HepG2 (cell line): Measurements from ENCODE around the gene CTNND1. TPM values are rescaled to one million over a fixed set of nuclear protein-coding genes. Genes with fewer than 3 reads are reported as not detected.
A peak's percentile ranks its signal among the peaks of the same experiment; 100 is the strongest.

Source experiments
- ATAC-seq: fragments of 200-7000 bp; cut with Tn5 transposase; 3 replicates; pipeline ENCODE4 v1.9.1; 2020; ENCODE audit warnings: mild to moderate bottlenecking, moderate library complexity
- BruUV-seq: library from RNA; stranded (reverse); fragments of 400-500 nt; replicated peaks from 2 replicates; lab custom pipeline; 2021; lab: Mats Ljungman, UMichigan
- CTCF ChIA-PET: fragments of 300-600 bp; formaldehyde crosslinking; extraction: SDS; loops from one replicate; lab custom pipeline; 2021; ENCODE audit warnings: low total read pairs, inconsistent platforms, low intra/inter-chr PET ratio; lab: Yijun Ruan, JAX
- POLR2A ChIA-PET: fragments of 350-600 bp; sonication (Branson Sonifier 250); formaldehyde crosslinking; loops from one replicate; lab custom pipeline; 2020; ENCODE audit warnings: antibody characterized with exemption, inconsistent platforms; lab: Yijun Ruan, JAX
- DNase-seq: peaks from one replicate; pipeline ENCODE4 v3.0.0-alpha.2; 2015; ENCODE audit warnings: low spot score
- FAIRE-seq: peaks from 3 replicates; lab custom pipeline; 2011; peaks lifted over from hg19 to GRCh38; lab: Jason Lieb, UNC
- H2AFZ ChIP-seq: one replicate; pipeline ENCODE4 v1.6.1; 2011; ENCODE audit warnings: low read length, inconsistent platforms
- H3K27ac ChIP-seq: fragments of 300-600 bp; 3 replicates; pipeline ENCODE4 v1.8.0; 2011; ENCODE audit warnings: mixed run types, mild to moderate bottlenecking, mixed read lengths, low read length, inconsistent platforms; ENCODE audit not compliant: insufficient read depth; ENCODE audit errors: extremely low read length
- H3K27me3 ChIP-seq, 2 experiments: fragments of 200-600 bp in 1 of 2; 2 replicates in 1 of 2; 3 replicates in 1 of 2; pipeline versions ENCODE4 v1.6.0 to v1.8.0; 2011; ENCODE audit warnings: low read length in 2 of 2, mild to moderate bottlenecking in 2 of 2, moderate library complexity in 2 of 2, inconsistent platforms in 1 of 2; ENCODE audit not compliant: insufficient read depth in 2 of 2, control insufficient read depth in 1 of 2
- H3K36me3 ChIP-seq, 2 experiments: fragments of 200-600 bp in 1 of 2; replicated peaks in 1 of 2; 2 replicates in 1 of 2; 3 replicates in 1 of 2; pipeline versions ENCODE4 v1.5.1 to v1.8.0; 2011; ENCODE audit warnings: low read length in 2 of 2, inconsistent platforms in 1 of 2; ENCODE audit not compliant: insufficient read depth in 2 of 2, control insufficient read depth in 1 of 2
- H3K4me1 ChIP-seq: 2 replicates; pipeline ENCODE4 v1.5.1; 2012; ENCODE audit warnings: low read length, inconsistent platforms; ENCODE audit not compliant: insufficient read depth
- H3K4me2 ChIP-seq: 2 replicates; pipeline ENCODE4 v1.6.0; 2011; ENCODE audit warnings: low read depth, low read length, inconsistent platforms
- H3K4me3 ChIP-seq, 3 experiments: fragments of 200-600 bp in 1 of 3; sonication (generic), shearing (Covaris generic) in 1 of 3; replicated peaks in 1 of 3; 2 replicates each; pipeline ENCODE4 v1.5.1; 2011 to 2016; ENCODE audit warnings: low read length in 3 of 3, inconsistent platforms in 2 of 3, low read depth in 2 of 3, mild to moderate bottlenecking in 2 of 3, control low read depth in 1 of 3, mixed read lengths in 1 of 3; ENCODE audit not compliant: insufficient read depth in 1 of 3
- H3K79me2 ChIP-seq: one replicate; pipeline ENCODE4 v1.6.1; 2011; ENCODE audit warnings: low read length, inconsistent platforms; ENCODE audit not compliant: insufficient read depth
- H3K9ac ChIP-seq: 2 replicates; pipeline ENCODE4 v1.6.0; 2011; ENCODE audit warnings: mild to moderate bottlenecking, low read depth, low read length, inconsistent platforms; ENCODE audit not compliant: insufficient read depth
- H3K9me3 ChIP-seq: 2 replicates; pipeline ENCODE4 v1.5.1; 2012; ENCODE audit warnings: mild to moderate bottlenecking, low read length
- H4K20me1 ChIP-seq: 2 replicates; pipeline ENCODE4 v1.6.0; 2011; ENCODE audit warnings: inconsistent platforms, mild to moderate bottlenecking, low read length, moderate library complexity; ENCODE audit not compliant: insufficient read depth
- AKAP8 ChIP-seq: sonication (generic); formaldehyde crosslinking; IDR thresholded peaks from 2 replicates; pipeline ENCODE4 v1.5.1; 2020; ENCODE audit warnings: mild to moderate bottlenecking, missing genetic modification reagents
- ASH2L ChIP-seq: fragments of 300-600, 200-600 bp; sonication (generic); IDR thresholded peaks from 2 replicates; pipeline ENCODE4 v1.7.0; 2017; ENCODE audit warnings: low read depth, mild to moderate bottlenecking, moderate library complexity, mixed read lengths, low read length; ENCODE audit not compliant: insufficient read length
- HMG20A ChIP-seq: IDR thresholded peaks from 2 replicates; pipeline ENCODE4 v1.6.1; 2016; ENCODE audit warnings: borderline replicate concordance
- JUNB ChIP-seq: sonication (generic); formaldehyde crosslinking; IDR thresholded peaks from 2 replicates; pipeline ENCODE4 v1.8.0; 2022; ENCODE audit warnings: missing genetic modification reagents, mild to moderate bottlenecking, borderline replicate concordance
- NPAS2 ChIP-seq: sonication (generic); formaldehyde crosslinking; IDR thresholded peaks from 2 replicates; pipeline ENCODE4 v1.8.0; 2022; ENCODE audit warnings: mild to moderate bottlenecking, missing genetic modification reagents, borderline replicate concordance
- RBM22 ChIP-seq: fragments of 200-400 bp; formaldehyde crosslinking; optimal IDR thresholded peaks from 2 replicates; pipeline ENCODE3; 2017; ENCODE audit warnings: mild to moderate bottlenecking, low read length, moderate library complexity
- ZNF10 ChIP-seq: sonication (generic); formaldehyde crosslinking; IDR thresholded peaks from 2 replicates; pipeline ENCODE4 v1.4.0; 2020; ENCODE audit warnings: mild to moderate bottlenecking, low read depth, missing genetic modification reagents, borderline replicate concordance
- ZNF124 ChIP-seq: sonication (generic); formaldehyde crosslinking; IDR thresholded peaks from 2 replicates; pipeline ENCODE4 v1.4.0; 2020; ENCODE audit warnings: missing genetic modification reagents
- ZNF251 ChIP-seq: sonication (generic); formaldehyde crosslinking; IDR thresholded peaks from 2 replicates; pipeline ENCODE4 v1.9.0; 2021; ENCODE audit warnings: mild to moderate bottlenecking, missing genetic modification reagents
- WGBS: methylation state at CpG from one replicate; pipeline ENCODE4 v1.1.6; 2017; ENCODE audit warnings: low lambda C conversion rate; 5-methylcytosine and 5-hydroxymethylcytosine counted together
- in situ Hi-C: cut with HindIII; loops from 2 replicates; pipeline ENCODE4 v1.10.0; 2017; ENCODE audit warnings: low pct_unique_long_range_greater_than_20kb; ENCODE audit not compliant: extremely low pct_ligation_motif_present
- intact Hi-C: fragments of 100-400 bp; cut with micrococcal nuclease; formaldehyde crosslinking; loops from one replicate; pipeline ENCODE4 v1.10.0; 2022; ENCODE audit not compliant: unreplicated experiment
- polyA plus RNA-seq, 8 experiments: library from polyadenylated mRNA; depleted of rRNA in 3 of 8; stranded (reverse) in 7 of 8; unstranded in 1 of 8; fragments of >200 nt; fragmentation: Illumina TruSeq in 4 of 8; extraction: Trizol in 4 of 8; gene quantifications; 2 replicates each; pipeline versions ENCODE4 v1.2.1 to v1.2.3, GENCODE V29; 2011 to 2016; ENCODE audit warnings: low read depth in 4 of 8, missing spikeins in 1 of 8, mixed read lengths in 1 of 8; ENCODE audit not compliant: insufficient read depth in 1 of 8
- total RNA-seq, 5 experiments: library from RNA; depleted of rRNA; stranded (reverse); fragments of >200 nt; fragmentation: Illumina TruSeq; extraction: Trizol; gene quantifications; 2 replicates each; pipeline ENCODE4 v1.2.3, GENCODE V29; 2016; ENCODE audit warnings: low read depth in 1 of 5
- TF ChIP-seq, protein P1 (sequence below), 2 experiments: fragments of 450-650 bp in 1 of 2; sonication (generic) in 1 of 2; formaldehyde crosslinking in 1 of 2; IDR thresholded peaks; 2 replicates each; pipeline versions ENCODE4 v1.6.1 to v1.8.0; 2016 to 2022; ENCODE audit warnings: antibody characterized with exemption in 1 of 2, mild to moderate bottlenecking in 1 of 2, missing genetic modification reagents in 1 of 2
- TF ChIP-seq, protein P2 (sequence below): sonication (generic); formaldehyde crosslinking; IDR thresholded peaks from 2 replicates; pipeline ENCODE4 v1.9.0; 2021; ENCODE audit warnings: missing genetic modification reagents, mild to moderate bottlenecking, borderline replicate concordance

CTNND1 gene
- total and polyA plus RNA-seq, 2 of the 13 experiments (the other 11 are each of a cell fraction or from before 2014, with no cell fraction given) = 117 to 128 TPM

- TF ChIP-seq, protein P1, sequence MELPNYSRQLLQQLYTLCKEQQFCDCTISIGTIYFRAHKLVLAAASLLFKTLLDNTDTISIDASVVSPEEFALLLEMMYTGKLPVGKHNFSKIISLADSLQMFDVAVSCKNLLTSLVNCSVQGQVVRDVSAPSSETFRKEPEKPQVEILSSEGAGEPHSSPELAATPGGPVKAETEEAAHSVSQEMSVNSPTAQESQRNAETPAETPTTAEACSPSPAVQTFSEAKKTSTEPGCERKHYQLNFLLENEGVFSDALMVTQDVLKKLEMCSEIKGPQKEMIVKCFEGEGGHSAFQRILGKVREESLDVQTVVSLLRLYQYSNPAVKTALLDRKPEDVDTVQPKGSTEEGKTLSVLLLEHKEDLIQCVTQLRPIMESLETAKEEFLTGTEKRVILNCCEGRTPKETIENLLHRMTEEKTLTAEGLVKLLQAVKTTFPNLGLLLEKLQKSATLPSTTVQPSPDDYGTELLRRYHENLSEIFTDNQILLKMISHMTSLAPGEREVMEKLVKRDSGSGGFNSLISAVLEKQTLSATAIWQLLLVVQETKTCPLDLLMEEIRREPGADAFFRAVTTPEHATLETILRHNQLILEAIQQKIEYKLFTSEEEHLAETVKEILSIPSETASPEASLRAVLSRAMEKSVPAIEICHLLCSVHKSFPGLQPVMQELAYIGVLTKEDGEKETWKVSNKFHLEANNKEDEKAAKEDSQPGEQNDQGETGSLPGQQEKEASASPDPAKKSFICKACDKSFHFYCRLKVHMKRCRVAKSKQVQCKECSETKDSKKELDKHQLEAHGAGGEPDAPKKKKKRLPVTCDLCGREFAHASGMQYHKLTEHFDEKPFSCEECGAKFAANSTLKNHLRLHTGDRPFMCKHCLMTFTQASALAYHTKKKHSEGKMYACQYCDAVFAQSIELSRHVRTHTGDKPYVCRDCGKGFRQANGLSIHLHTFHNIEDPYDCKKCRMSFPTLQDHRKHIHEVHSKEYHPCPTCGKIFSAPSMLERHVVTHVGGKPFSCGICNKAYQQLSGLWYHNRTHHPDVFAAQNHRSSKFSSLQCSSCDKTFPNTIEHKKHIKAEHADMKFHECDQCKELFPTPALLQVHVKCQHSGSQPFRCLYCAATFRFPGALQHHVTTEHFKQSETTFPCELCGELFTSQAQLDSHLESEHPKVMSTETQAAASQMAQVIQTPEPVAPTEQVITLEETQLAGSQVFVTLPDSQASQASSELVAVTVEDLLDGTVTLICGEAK (IDR thresholded peaks at IDR 0.05) = peak; percentile 12; the same call in 1 of the 2 replicates
- TF ChIP-seq, protein P1 (CRISPR knock-in tag; IDR thresholded peaks at IDR 0.05) = no peak
- TF ChIP-seq RBM22 = peak; percentile 59
- TF ChIP-seq, all 625 proteins: peak for 2
These were observed 62.3 kb downstream of the CTNND1 start (continued) for GRCh38 chr11:57823859-57824258.

DNA sequence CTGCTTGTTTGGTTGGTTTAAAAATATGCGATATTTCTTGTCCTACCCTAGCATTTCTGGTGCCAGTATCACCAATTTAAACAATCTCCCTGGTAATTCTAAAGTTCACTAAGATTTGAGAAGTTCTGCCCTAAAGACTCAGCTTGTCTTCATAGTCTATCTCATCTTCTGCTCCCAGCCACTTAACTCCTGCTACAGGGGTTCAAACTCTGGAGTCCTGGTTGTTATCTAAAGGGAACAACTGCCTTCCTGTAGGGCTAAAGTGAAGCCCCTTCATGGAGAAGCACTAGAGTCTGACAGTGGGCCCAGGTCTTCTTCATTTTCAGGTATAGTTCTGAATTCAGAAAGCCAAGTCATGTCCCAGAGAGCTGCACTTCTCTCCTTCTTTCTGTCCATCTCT, 73.2 kb downstream of the CTNND1 start:
- ATAC-seq (no peak), DNase-seq (no peak), FAIRE-seq (no peak)
- no TSS peak for BruUV-seq
- Histone ChIP-seq H3K36me3 (no peaks in the 10 kb centered on the region), H2AFZ (no peak overlapping the region), H3K4me2 (no peak overlapping the region), H3K9me3 (no peaks in the 10 kb centered on the region), H3K27me3 (no peaks in the 10 kb centered on the region), H3K27ac (no peak overlapping the region), H3K79me2 (no peaks in the 10 kb centered on the region), H3K4me1 (no peaks in the 10 kb centered on the region), H3K4me3 (no peak overlapping the region), H3K9ac (no peak overlapping the region), H4K20me1 (no peaks in the 10 kb centered on the region)
- intact Hi-C loops (loop anchor here (10.0 kb wide), 1 partner anchor 670 kb away; the partner anchor contains the start of gene OR5B21), in situ Hi-C loops (loop anchor here (25.0 kb wide), 1 partner anchor 677 kb away; the partner anchor contains the start of gene OR5B21)
- POLR2A ChIA-PET = no interaction called here
- CTCF ChIA-PET = no interaction called here
- 0% methylated on average over 1 of the region's 1 CpG for WGBS
- TF ChIP-seq JUNB (CRISPR knock-in tag) (no peak), ZNF124 (CRISPR knock-in tag) (no peak), ASH2L (no peak), NPAS2 (CRISPR knock-in tag) (no peak), HMG20A (CRISPR knock-in tag) (no peak), ZNF10 (CRISPR knock-in tag) (no peak), AKAP8 (no peak), ZNF251 (no peak)
- TF ChIP-seq, protein P2, sequence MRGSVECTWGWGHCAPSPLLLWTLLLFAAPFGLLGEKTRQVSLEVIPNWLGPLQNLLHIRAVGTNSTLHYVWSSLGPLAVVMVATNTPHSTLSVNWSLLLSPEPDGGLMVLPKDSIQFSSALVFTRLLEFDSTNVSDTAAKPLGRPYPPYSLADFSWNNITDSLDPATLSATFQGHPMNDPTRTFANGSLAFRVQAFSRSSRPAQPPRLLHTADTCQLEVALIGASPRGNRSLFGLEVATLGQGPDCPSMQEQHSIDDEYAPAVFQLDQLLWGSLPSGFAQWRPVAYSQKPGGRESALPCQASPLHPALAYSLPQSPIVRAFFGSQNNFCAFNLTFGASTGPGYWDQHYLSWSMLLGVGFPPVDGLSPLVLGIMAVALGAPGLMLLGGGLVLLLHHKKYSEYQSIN (CRISPR knock-in tag) = no peak
